Neural progenitor cell (in vitro differentiated cells): ENCODE measurements around the gene UGT1A10. TPM values are rescaled to one million over a fixed set of nuclear protein-coding genes. Genes with fewer than 3 reads are reported as not detected.

Source experiments
- DNase-seq: peaks from one replicate; pipeline ENCODE4 v3.0.0-alpha.2; 2016; ENCODE audit warnings: low spot score
- H2AFZ ChIP-seq: fragments of 200-600 bp; sonication (generic); replicated peaks from 2 replicates; pipeline ENCODE4 v1.6.1; 2016; ENCODE audit warnings: antibody characterized with exemption
- H3F3A ChIP-seq: fragments of 200-600 bp; sonication (generic); 2 replicates; pipeline ENCODE4 v1.6.1; 2016; ENCODE audit warnings: antibody characterized with exemption, low read depth
- H3K27ac ChIP-seq: fragments of 200-600 bp; sonication (generic); 2 replicates; pipeline ENCODE4 v1.5.1; 2016; ENCODE audit warnings: mild to moderate bottlenecking
- H3K27me3 ChIP-seq: fragments of 200-600 bp; sonication (generic); 2 replicates; pipeline ENCODE4 v1.6.1; 2016; ENCODE audit warnings: mild to moderate bottlenecking, moderate library complexity
- H3K36me3 ChIP-seq: fragments of 200-600 bp; sonication (generic); 2 replicates; pipeline ENCODE4 v1.5.1; 2016
- H3K4me1 ChIP-seq: fragments of 200-600 bp; sonication (generic); 2 replicates; pipeline ENCODE4 v1.6.1; 2016; ENCODE audit warnings: mixed run types
- H3K4me2 ChIP-seq: fragments of 200-600 bp; sonication (generic); 2 replicates; pipeline ENCODE4 v1.6.1; 2016
- H3K4me3 ChIP-seq: fragments of 200-600 bp; sonication (generic); 2 replicates; pipeline ENCODE4 v1.5.1; 2016
- H3K79me2 ChIP-seq: fragments of 200-600 bp; sonication (generic); 2 replicates; pipeline ENCODE4 v1.6.1; 2016; ENCODE audit warnings: low read depth
- H3K9ac ChIP-seq: fragments of 200-600 bp; sonication (generic); 2 replicates; pipeline ENCODE4 v1.6.1; 2016
- H3K9me3 ChIP-seq: fragments of 200-600 bp; sonication (generic); 2 replicates; pipeline ENCODE4 v1.5.1; 2016; ENCODE audit warnings: low read depth
- H4K20me1 ChIP-seq: fragments of 200-600 bp; sonication (generic); 2 replicates; pipeline ENCODE4 v1.6.1; 2016; ENCODE audit warnings: low read depth
- H3K27ac Mint-ChIP-seq: 3 replicates; pipeline ENCODE4 v1.8.0; 2021; ENCODE audit warnings: mixed read lengths
- H3K27me3 Mint-ChIP-seq: 2 replicates; pipeline ENCODE4 v1.8.0; 2022; ENCODE audit warnings: low read depth, mild to moderate bottlenecking, inconsistent platforms, moderate library complexity, mixed read lengths; ENCODE audit not compliant: insufficient read depth
- H3K36me3 Mint-ChIP-seq: 3 replicates; pipeline ENCODE4 v1.8.0; 2021; ENCODE audit warnings: mixed read lengths
- H3K4me1 Mint-ChIP-seq: 3 replicates; pipeline ENCODE4 v1.8.0; 2021; ENCODE audit warnings: mixed read lengths
- H3K4me3 Mint-ChIP-seq: 3 replicates; pipeline ENCODE4 v1.8.0; 2021; ENCODE audit warnings: mild to moderate bottlenecking, moderate library complexity, mixed read lengths
- H3K9me3 Mint-ChIP-seq: 3 replicates; pipeline ENCODE4 v1.8.0; 2020; ENCODE audit warnings: mixed read lengths
- EZH2 ChIP-seq: fragments of 200-600 bp; sonication (generic); IDR thresholded peaks from 2 replicates; pipeline ENCODE4 v1.6.1; 2017; ENCODE audit warnings: antibody characterized with exemption, mild to moderate bottlenecking, moderate library complexity
- EZH2phosphoT487 ChIP-seq: fragments of 200-600 bp; sonication (generic); IDR thresholded peaks from 2 replicates; pipeline ENCODE4 v1.6.1; 2017; ENCODE audit warnings: antibody characterized with exemption
- total RNA-seq: library from RNA; depleted of rRNA; stranded (reverse); fragments of >200 nt; gene quantifications from 2 replicates; pipeline ENCODE4 v1.2.3, GENCODE V29; 2015; ENCODE audit warnings: low replicate concordance
- TF ChIP-seq, protein P1 (sequence below): fragments of 200-600 bp; sonication (generic); IDR thresholded peaks from 2 replicates; pipeline ENCODE4 v1.5.1; 2017; ENCODE audit warnings: antibody characterized with exemption, mild to moderate bottlenecking

The UGT1A10 gene
- total RNA-seq, 1 donor from 2014 or later = not detected

GRCh38 chr2:233758849-233759248 is 122.6 kb downstream of the UGT1A10 start:
- Histone ChIP-seq H3F3A (no peaks in the 10 kb centered on the region), H3K9me3 (no peaks in the 10 kb centered on the region), H3K36me3 (no peaks in the 10 kb centered on the region), H2AFZ (no peak overlapping the region), H3K79me2 (no peaks in the 10 kb centered on the region), H3K9ac (no peak overlapping the region), H3K27ac (no peak overlapping the region), H3K27me3 (no peaks in the 10 kb centered on the region), H3K4me3 (no peak overlapping the region), H3K4me1 (no peaks in the 10 kb centered on the region), H4K20me1 (no peaks in the 10 kb centered on the region), H3K4me2 (no peak overlapping the region)
- Mint-ChIP-seq H3K27me3 (peaks cover 2% of the 10 kb centered on the region), H3K4me3 (no peak overlapping the region), H3K4me1 (peaks cover 5% of the 10 kb centered on the region), H3K9me3 (peaks cover 6% of the 10 kb centered on the region), H3K27ac (no peak overlapping the region), H3K36me3 (no peaks in the 10 kb centered on the region)
- DNase-seq = no peak
- TF ChIP-seq EZH2 (no peak), EZH2phosphoT487 (no peak)
- TF ChIP-seq, protein P1, sequence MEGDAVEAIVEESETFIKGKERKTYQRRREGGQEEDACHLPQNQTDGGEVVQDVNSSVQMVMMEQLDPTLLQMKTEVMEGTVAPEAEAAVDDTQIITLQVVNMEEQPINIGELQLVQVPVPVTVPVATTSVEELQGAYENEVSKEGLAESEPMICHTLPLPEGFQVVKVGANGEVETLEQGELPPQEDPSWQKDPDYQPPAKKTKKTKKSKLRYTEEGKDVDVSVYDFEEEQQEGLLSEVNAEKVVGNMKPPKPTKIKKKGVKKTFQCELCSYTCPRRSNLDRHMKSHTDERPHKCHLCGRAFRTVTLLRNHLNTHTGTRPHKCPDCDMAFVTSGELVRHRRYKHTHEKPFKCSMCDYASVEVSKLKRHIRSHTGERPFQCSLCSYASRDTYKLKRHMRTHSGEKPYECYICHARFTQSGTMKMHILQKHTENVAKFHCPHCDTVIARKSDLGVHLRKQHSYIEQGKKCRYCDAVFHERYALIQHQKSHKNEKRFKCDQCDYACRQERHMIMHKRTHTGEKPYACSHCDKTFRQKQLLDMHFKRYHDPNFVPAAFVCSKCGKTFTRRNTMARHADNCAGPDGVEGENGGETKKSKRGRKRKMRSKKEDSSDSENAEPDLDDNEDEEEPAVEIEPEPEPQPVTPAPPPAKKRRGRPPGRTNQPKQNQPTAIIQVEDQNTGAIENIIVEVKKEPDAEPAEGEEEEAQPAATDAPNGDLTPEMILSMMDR = no peak

GRCh38 chr2:233760043-233760442 is 123.8 kb downstream of the UGT1A10 start, which contains the start of gene UGT1A1:
Gene UGT1A1, plus strand, starts transcription at chr2:233760270. Its CDS starts 18 bp downstream, at chr2:233760288.
- H3K27ac ChIP-seq = no peak within 1 kb of the TSS
- Mint-ChIP-seq H3K9me3 (peaks cover 2% of the 10 kb centered on the region), H3K27ac (peak within 1 kb of the TSS; percentile 54), H3K36me3 (no peaks in the 10 kb centered on the region), H3K4me1 (peaks cover 5% of the 10 kb centered on the region), H3K4me3 (no peak within 1 kb of the TSS), H3K27me3 (peaks cover 2% of the 10 kb centered on the region)
- H3K4me3 ChIP-seq = no peak within 1 kb of the TSS
- TF ChIP-seq EZH2 (no peak), EZH2phosphoT487 (no peak)
- TF ChIP-seq, protein P1 = no peak
- H3K36me3 ChIP-seq = no peaks in the 10 kb centered on the region
- H3K9ac ChIP-seq = no peak within 1 kb of the TSS
- H3K4me1 ChIP-seq = no peaks in the 10 kb centered on the region
- DNase-seq = no peak
- no peaks in the 10 kb centered on the region for H3K9me3 ChIP-seq
- no peaks in the 10 kb centered on the region for H3K27me3 ChIP-seq
- H3K4me2 ChIP-seq = no peak within 1 kb of the TSS
- no peaks in the 10 kb centered on the region for H3F3A ChIP-seq
- H3K79me2 ChIP-seq = no peaks in the 10 kb centered on the region
- H4K20me1 ChIP-seq = no peaks in the 10 kb centered on the region
- no peak within 1 kb of the TSS for H2AFZ ChIP-seq

- no peak for TF ChIP-seq EZH2phosphoT487
- TF ChIP-seq, protein P1 = no peak
- TF ChIP-seq EZH2 = no peak
- Histone ChIP-seq H3K4me2 (no peak overlapping the region), H4K20me1 (no peaks in the 10 kb centered on the region)
These were observed 125.0 kb downstream of the UGT1A10 start for GRCh38 chr2:233761040-233761769.

More at GRCh38 chr2:233761040-233761769, 125.0 kb downstream of the UGT1A10 start:
- Mint-ChIP-seq H3K9me3 (peaks cover 5% of the 10 kb centered on the region), H3K27ac (no peak overlapping the region), H3K36me3 (peaks cover 2% of the 10 kb centered on the region), H3K4me1 (peaks cover 5% of the 10 kb centered on the region), H3K27me3 (peaks cover 2% of the 10 kb centered on the region), H3K4me3 (no peak overlapping the region)
- Histone ChIP-seq H3K27ac (no peak overlapping the region), H3K4me3 (no peak overlapping the region), H3K9ac (no peak overlapping the region), H2AFZ (no peak overlapping the region), H3K9me3 (no peaks in the 10 kb centered on the region), H3K79me2 (no peaks in the 10 kb centered on the region), H3K36me3 (no peaks in the 10 kb centered on the region), H3K4me1 (no peaks in the 10 kb centered on the region), H3F3A (no peaks in the 10 kb centered on the region), H3K27me3 (no peaks in the 10 kb centered on the region)
- DNase-seq = no peak
